H1 (cell line): ENCODE data around the gene LIPC. TPM values are rescaled to one million over a fixed set of nuclear protein-coding genes. Genes with fewer than 3 reads are reported as not detected.

Experiments used
- CTCF ChIA-PET: fragments of 300-600 bp; sonication (Branson Sonifier 250); formaldehyde crosslinking; loops from one replicate; lab custom pipeline; 2021; ENCODE audit not compliant: partially characterized antibody; lab: Charles Lee
- POLR2A ChIA-PET: fragments of 300-600 bp; sonication (Branson Sonifier 250); formaldehyde crosslinking; loops from one replicate; lab custom pipeline; 2021; ENCODE audit warnings: inconsistent platforms; ENCODE audit not compliant: partially characterized antibody; lab: Charles Lee
- DNase-seq, 2 experiments: peaks; one replicate each; pipeline versions ENCODE4 v3.0.0 to v3.0.0-alpha.2; 2010 to 2022; ENCODE audit warnings: low spot score in 2 of 2, low read depth in 1 of 2, mixed read lengths in 1 of 2
- FAIRE-seq: peaks from 2 replicates; lab custom pipeline; 2011; peaks lifted over from hg19 to GRCh38; lab: Jason Lieb, UNC
- H2AFZ ChIP-seq: 2 replicates; pipeline ENCODE4 v1.8.1; 2012; ENCODE audit warnings: low read length, inconsistent platforms
- H2AK5ac ChIP-seq: 2 replicates; pipeline ENCODE4 v1.6.1; 2013; ENCODE audit warnings: low read depth, low read length
- H2BK120ac ChIP-seq: replicated peaks from 2 replicates; pipeline ENCODE3; 2013; ENCODE audit warnings: low read depth, low read length, inconsistent platforms
- H2BK12ac ChIP-seq: 2 replicates; pipeline ENCODE4 v1.6.1; 2013; ENCODE audit warnings: low read depth, low read length
- H2BK15ac ChIP-seq: 2 replicates; pipeline ENCODE4 v1.6.1; 2013; ENCODE audit warnings: low read length
- H2BK20ac ChIP-seq: 2 replicates; pipeline ENCODE4 v1.6.1; 2013; ENCODE audit warnings: low read length
- H2BK5ac ChIP-seq: 2 replicates; pipeline ENCODE4 v1.6.1; 2013; ENCODE audit warnings: low read depth, low read length
- H3K14ac ChIP-seq: 2 replicates; pipeline ENCODE4 v1.6.1; 2013; ENCODE audit warnings: inconsistent platforms; ENCODE audit not compliant: insufficient read length
- H3K18ac ChIP-seq: 2 replicates; pipeline ENCODE4 v1.6.1; 2013; ENCODE audit warnings: low read length; ENCODE audit errors: extremely low read depth
- H3K23ac ChIP-seq: 2 replicates; pipeline ENCODE4 v1.6.1; 2013; ENCODE audit warnings: inconsistent platforms; ENCODE audit not compliant: insufficient read length
- H3K23me2 ChIP-seq: 2 replicates; pipeline ENCODE4 v1.6.1; 2013; ENCODE audit warnings: low read depth, low read length
- H3K27ac ChIP-seq: 2 replicates; pipeline ENCODE4 v1.6.1; 2011; ENCODE audit warnings: low read depth, low read length, inconsistent platforms
- H3K27me3 ChIP-seq, 4 experiments: replicated peaks in 1 of 4; 1 replicate in 1 of 4; 2 replicates in 3 of 4; pipeline versions ENCODE4 v1.6.1 to v1.8.1; 2011 to 2013; ENCODE audit warnings: low read length in 3 of 4, mild to moderate bottlenecking in 3 of 4, inconsistent platforms in 2 of 4, mixed read lengths in 2 of 4, moderate library complexity in 1 of 4; ENCODE audit not compliant: control insufficient read depth in 3 of 4, insufficient read depth in 3 of 4; ENCODE audit errors: extremely low read depth in 1 of 4
- H3K36me3 ChIP-seq, 4 experiments: 2 replicates each; pipeline versions ENCODE4 v1.6.1 to v1.8.1; 2011 to 2013; ENCODE audit warnings: mild to moderate bottlenecking in 4 of 4, low read length in 3 of 4, moderate library complexity in 2 of 4, control low read depth in 1 of 4, inconsistent platforms in 1 of 4; ENCODE audit not compliant: insufficient read depth in 4 of 4, control insufficient read depth in 2 of 4
- H3K4ac ChIP-seq: replicated peaks from 2 replicates; pipeline ENCODE3; 2013; ENCODE audit warnings: low read length, low read depth, mixed read lengths, inconsistent platforms; ENCODE audit not compliant: insufficient read length
- H3K4me1 ChIP-seq, 4 experiments: replicated peaks in 1 of 4; 1 replicate in 1 of 4; 2 replicates in 3 of 4; pipeline versions ENCODE4 v1.6.1 to v1.8.1; 2011 to 2013; ENCODE audit warnings: low read length in 3 of 4, inconsistent platforms in 2 of 4, mixed read lengths in 1 of 4; ENCODE audit not compliant: insufficient read depth in 4 of 4, control insufficient read depth in 3 of 4
- H3K4me2 ChIP-seq, 2 experiments: 2 replicates each; pipeline versions ENCODE4 v1.6.1 to v1.8.1; 2011 to 2013; ENCODE audit warnings: low read depth in 2 of 2, low read length in 2 of 2, control low read depth in 1 of 2, inconsistent platforms in 1 of 2, mild to moderate bottlenecking in 1 of 2; ENCODE audit not compliant: insufficient read depth in 1 of 2
- H3K4me3 ChIP-seq, 4 experiments: fragments of 200-600, 300-600 bp in 1 of 4; sonication (generic), shearing (Covaris generic), sonication (Bioruptor Twin) in 1 of 4; 2 replicates each; pipeline versions ENCODE4 v1.5.1 to v1.8.1; 2011 to 2016; ENCODE audit warnings: low read length in 4 of 4, low read depth in 3 of 4, control low read depth in 2 of 4, inconsistent platforms in 2 of 4, mild to moderate bottlenecking in 2 of 4, mixed read lengths in 1 of 4, moderate library complexity in 1 of 4; ENCODE audit not compliant: insufficient read depth in 2 of 4; ENCODE audit errors: extremely low read depth in 1 of 4
- H3K56ac ChIP-seq: replicated peaks from 2 replicates; pipeline ENCODE3; 2013; ENCODE audit warnings: low read depth, mild to moderate bottlenecking, mixed read lengths, low read length, inconsistent platforms; ENCODE audit not compliant: insufficient read length
- H3K79me1 ChIP-seq: 2 replicates; pipeline ENCODE4 v1.6.1; 2013; ENCODE audit warnings: low read depth, low read length, control low read depth
- H3K79me2 ChIP-seq, 2 experiments: 2 replicates each; pipeline versions ENCODE4 v1.6.1 to v1.8.1; 2012 to 2013; ENCODE audit warnings: low read length in 2 of 2, mild to moderate bottlenecking in 2 of 2, inconsistent platforms in 1 of 2; ENCODE audit not compliant: insufficient read depth in 2 of 2, control insufficient read depth in 1 of 2
- H3K9ac ChIP-seq, 4 experiments: replicated peaks in 1 of 4; 1 replicate in 1 of 4; 2 replicates in 3 of 4; pipeline versions ENCODE4 v1.6.1 to v1.8.1; 2011 to 2013; ENCODE audit warnings: low read depth in 3 of 4, low read length in 3 of 4, control low read depth in 2 of 4, mild to moderate bottlenecking in 2 of 4, moderate library complexity in 2 of 4, inconsistent platforms in 1 of 4; ENCODE audit errors: extremely low read depth in 1 of 4
- H3K9me3 ChIP-seq, 2 experiments: 2 replicates each; pipeline versions ENCODE4 v1.6.1 to v1.8.1; 2012 to 2013; ENCODE audit warnings: mild to moderate bottlenecking in 2 of 2, moderate library complexity in 2 of 2, control low read depth in 1 of 2, inconsistent platforms in 1 of 2, low read depth in 1 of 2, low read length in 1 of 2, mixed read lengths in 1 of 2; ENCODE audit not compliant: insufficient read depth in 2 of 2
- H4K20me1 ChIP-seq, 2 experiments: replicated peaks in 1 of 2; 2 replicates each; pipeline versions ENCODE3 to v1.8.1; 2011 to 2013; ENCODE audit warnings: inconsistent platforms in 2 of 2, low read length in 2 of 2, mild to moderate bottlenecking in 1 of 2; ENCODE audit not compliant: insufficient read depth in 2 of 2, control insufficient read depth in 1 of 2
- H4K5ac ChIP-seq: 2 replicates; pipeline ENCODE4 v1.6.1; 2013; ENCODE audit warnings: low read length, low read depth, mixed read lengths, inconsistent platforms; ENCODE audit not compliant: insufficient read length
- H4K8ac ChIP-seq: 2 replicates; pipeline ENCODE4 v1.8.0; 2013; ENCODE audit warnings: mild to moderate bottlenecking, moderate library complexity, low read length, inconsistent platforms; ENCODE audit not compliant: insufficient read depth; ENCODE audit errors: extremely low read depth
- H4K91ac ChIP-seq: replicated peaks from 2 replicates; pipeline ENCODE3; 2013; ENCODE audit warnings: low read length, mixed read lengths, inconsistent platforms; ENCODE audit not compliant: insufficient read length
- CEBPB ChIP-seq: IDR thresholded peaks from 2 replicates; pipeline ENCODE4 v1.6.1; 2012; ENCODE audit warnings: low read depth, low read length
- CHD1 ChIP-seq: IDR thresholded peaks from 2 replicates; pipeline ENCODE4 v1.6.1; 2012; ENCODE audit warnings: low read depth, low read length, improper control_type of control experiment
- CTBP2 ChIP-seq: IDR thresholded peaks from 2 replicates; pipeline ENCODE4 v1.7.0; 2011; ENCODE audit warnings: borderline replicate concordance, mild to moderate bottlenecking, moderate library complexity, mixed read lengths, low read length; ENCODE audit not compliant: insufficient read depth, insufficient read length
- EGR1 ChIP-seq: IDR thresholded peaks from 2 replicates; pipeline ENCODE4 v1.6.1; 2011; ENCODE audit warnings: low read depth, low read length, borderline replicate concordance
- EP300 ChIP-seq, 2 experiments: IDR thresholded peaks; 1 replicate in 1 of 2; 2 replicates in 1 of 2; pipeline ENCODE4 v1.6.1; 2011 to 2012; ENCODE audit warnings: low read depth in 2 of 2, low read length in 2 of 2, mild to moderate bottlenecking in 2 of 2, borderline replicate concordance in 1 of 2, inconsistent platforms in 1 of 2, moderate library complexity in 1 of 2
- MAX ChIP-seq: IDR thresholded peaks from 2 replicates; pipeline ENCODE4 v1.6.1; 2012; ENCODE audit warnings: inconsistent platforms
- RFX5 ChIP-seq: IDR thresholded peaks from 2 replicates; pipeline ENCODE4 v1.6.1; 2011; ENCODE audit warnings: low read depth, low read length, improper control_type of control experiment, borderline replicate concordance
- SAP30 ChIP-seq: fragments of 300-600 bp; sonication (generic); IDR thresholded peaks from 2 replicates; pipeline ENCODE4 v1.7.1; 2012; ENCODE audit warnings: low read length, moderate library complexity, mild to moderate bottlenecking, inconsistent platforms; ENCODE audit not compliant: insufficient read depth, insufficient replicate concordance
- SRF ChIP-seq: IDR thresholded peaks from 2 replicates; pipeline ENCODE4 v1.6.1; 2011; ENCODE audit warnings: mild to moderate bottlenecking, low read depth, low read length, moderate library complexity
- YY1 ChIP-seq: IDR thresholded peaks from 2 replicates; pipeline ENCODE4 v1.6.1; 2011; ENCODE audit warnings: low read depth, mild to moderate bottlenecking, low read length
- WGBS, 2 experiments: shearing (Covaris generic) in 1 of 2; methylation state at CpG; one replicate each; pipeline versions ENCODE4 v1.1.6 to v1.1.7; 2013 to 2015; ENCODE audit warnings: low lambda C conversion rate in 2 of 2, mixed read lengths in 2 of 2, inconsistent platforms in 1 of 2, low coverage in 1 of 2, missing lambda C conversion rate in 1 of 2; ENCODE audit not compliant: insufficient replicate concordance in 2 of 2, insufficient coverage in 1 of 2, insufficient read length in 1 of 2; ENCODE audit errors: extremely low coverage in 1 of 2, missing lambda C conversion rate in 1 of 2; 5-methylcytosine and 5-hydroxymethylcytosine counted together
- polyA plus RNA-seq, 7 experiments: library from polyadenylated mRNA; depleted of rRNA in 3 of 7; stranded (reverse) in 5 of 7; unstranded in 2 of 7; fragments of >200 nt in 5 of 7; fragments of 200-250 nt in 2 of 7; gene quantifications; 1 replicate in 5 of 7; 2 replicates in 1 of 7; 4 replicates in 1 of 7; pipeline versions ENCODE4 v1.2.1 to v1.2.3, GENCODE V29; 2011 to 2013; ENCODE audit warnings: missing spikeins in 2 of 7, mixed read lengths in 2 of 7
- total RNA-seq: library from RNA; stranded (reverse); fragmentation: NEBNext Ultra II Directional; extraction: Animal tissue kit (Norgen Biotek cat#: 25700); gene quantifications from 2 replicates; pipeline ENCODE4 v1.2.1, GENCODE V29; 2021

LIPC gene
- total and polyA plus RNA-seq, 2 of the 8 experiments (the other 6 are each of a cell fraction or from before 2014, with no cell fraction given) = not detected

- Histone ChIP-seq H3K36me3 (no peaks in the 10 kb centered on the region), H3K14ac (no peak overlapping the region), H3K27ac (no peak overlapping the region), H3K9me3 (no peaks in the 10 kb centered on the region), H3K9ac (no peak overlapping the region), H4K20me1 (no peaks in the 10 kb centered on the region), H3K23ac (no peak overlapping the region), H2BK20ac (no peak overlapping the region), H4K5ac (no peak overlapping the region), H3K23me2 (0 out of 2 replicates have a peak, but pooled peaks cover 2% of the 10 kb centered on the region), H3K18ac (no peak overlapping the region), H4K8ac (no peak overlapping the region), H3K4me1 (peaks cover 0 to 1% (median under 1%) of the 10 kb centered on the region in 4 experiments; a peak in 3 of 7 replicates), H2AFZ (no peak overlapping the region), H3K4me3 (no peak overlapping the region), H3K27me3 (no peaks in the 10 kb centered on the region), H4K91ac (no peak overlapping the region), H2BK5ac (no peak overlapping the region), H2BK120ac (no peak overlapping the region), H3K79me1 (no peaks in the 10 kb centered on the region), H3K4me2 (no peak overlapping the region), H3K79me2 (no peaks in the 10 kb centered on the region), H2BK15ac (no peak overlapping the region), H3K56ac (no peak overlapping the region), H3K4ac (no peak overlapping the region), H2AK5ac (no peak overlapping the region), H2BK12ac (no peak overlapping the region)
- ChIA-PET POLR2A (no interaction called here), CTCF (interaction anchor here (0.7 to 1.7 kb wide), 2 partner anchors 24 to 326 kb away, joined by 4 read pairs; no protein-coding TSS in a partner anchor)
- FAIRE-seq = no peak
- WGBS, 2 experiments = 90% methylated on average over 11 of the region's 13 CpGs; no CpG with 5 or more reads in 1 of the 2 experiments
- DNase-seq = no peak
- no peak for TF ChIP-seq YY1
- no peak for TF ChIP-seq CHD1
- no peak for TF ChIP-seq MAX
- TF ChIP-seq RFX5 = no peak
- no peak for TF ChIP-seq SRF
- no peak for TF ChIP-seq CTBP2
- TF ChIP-seq SAP30 = no peak
- no peak for TF ChIP-seq CEBPB
- no peak for TF ChIP-seq EGR1
- TF ChIP-seq EP300 (IDR thresholded peaks at IDR 0.05; ENCODE audit: borderline replicate concordance in 1 of 2, low read depth in 2 of 2, low read length in 2 of 2) = no peak
Observed at GRCh38 chr15:58546635-58547627, 115.1 kb downstream of the LIPC start.
